SK-N-DZ (cell line): ENCODE data around the gene MEF2C.

Source experiments
- DNase-seq: peaks from one replicate; pipeline ENCODE4 v3.0.0-alpha.2; 2015; ENCODE audit warnings: low spot score

The MEF2C gene

DNA sequence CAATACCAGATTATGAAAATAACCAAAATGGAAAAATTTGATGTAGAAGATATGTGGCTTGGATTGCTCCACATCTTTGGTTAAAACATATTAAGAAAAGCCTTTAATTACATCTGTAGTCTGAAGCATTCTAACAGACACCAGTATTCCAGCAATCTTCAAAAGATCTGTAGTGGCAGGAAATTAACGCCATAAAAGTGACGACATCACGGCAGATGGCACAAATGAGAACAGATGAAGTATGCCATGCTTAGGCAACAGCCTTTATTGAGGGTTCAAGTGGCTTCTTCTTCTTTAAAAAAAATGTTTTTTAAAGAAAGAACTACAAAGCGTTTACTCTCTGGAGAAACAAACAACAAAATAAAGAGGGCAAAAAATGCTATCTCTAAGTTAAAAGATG lies 164.2 kb downstream of the MEF2C start:
- DNase-seq = no peak

GRCh38 chr5:88716101-88716500 lies 166.9 kb downstream of the MEF2C start:
- DNase-seq = no peak

- DNase-seq = no peak
Observed at GRCh38 chr5:88715503-88715902, 167.5 kb downstream of the MEF2C start.

DNA sequence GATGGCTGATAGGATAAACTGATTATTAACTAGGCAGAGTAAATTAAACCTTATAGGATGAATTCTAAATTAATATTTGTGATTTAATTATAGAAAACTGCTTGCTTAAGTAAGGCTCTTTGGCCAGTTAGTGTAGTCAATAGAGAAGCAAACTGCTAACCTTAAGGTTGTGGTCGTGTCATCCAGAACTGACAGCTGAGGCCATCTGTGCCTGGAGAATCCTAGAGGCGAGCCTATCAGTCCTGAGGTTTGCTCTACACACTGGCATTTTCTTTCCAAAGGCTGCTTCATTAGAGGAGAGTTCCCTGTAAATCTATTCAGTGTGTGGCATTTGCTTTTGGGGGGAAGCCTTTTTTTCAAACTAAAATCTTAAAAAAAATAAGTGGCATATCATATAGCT lies 169.2 kb downstream of the MEF2C start:
- no peak for DNase-seq

GRCh38 chr5:88708682-88709398 lies 174.1 kb downstream of the MEF2C start:
- DNase-seq = no peak

- DNase-seq = no peak
Observed at GRCh38 chr5:88708021-88708420, 175.0 kb downstream of the MEF2C start.

DNA sequence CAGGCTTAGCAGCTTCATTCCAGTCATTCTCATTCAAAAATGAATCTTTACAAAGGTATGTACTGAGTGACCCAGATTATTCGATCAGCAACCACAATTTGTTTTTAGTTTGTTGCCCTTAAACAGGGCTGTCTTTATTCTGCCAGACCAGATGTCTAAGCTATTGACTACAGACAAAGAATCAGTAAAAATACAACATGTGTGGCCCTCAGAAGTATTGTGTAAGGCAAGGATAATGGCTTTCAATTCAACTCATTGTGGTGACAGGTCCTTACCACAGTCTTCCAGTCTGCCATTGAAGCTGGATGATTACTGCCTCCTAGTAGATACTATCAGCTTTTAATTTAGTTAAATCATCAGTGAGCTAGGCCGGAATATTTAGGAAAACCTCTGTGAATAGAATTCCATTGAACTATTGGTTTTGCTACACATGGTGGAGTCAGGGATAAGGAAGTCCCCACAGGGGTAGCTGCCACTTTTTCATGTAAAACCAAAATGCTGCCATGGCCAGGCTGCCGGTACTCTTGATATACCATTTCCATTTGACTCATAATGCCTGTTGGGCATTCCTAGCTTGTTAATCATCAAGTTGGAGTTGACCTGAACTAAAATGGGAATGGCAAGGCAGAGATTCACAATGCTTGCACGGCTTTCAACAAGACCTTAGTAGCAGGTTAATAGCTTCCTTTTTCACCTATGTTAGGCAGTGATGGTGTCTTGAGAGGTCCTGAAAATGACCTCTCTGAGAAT lies 175.6 kb downstream of the MEF2C start:
- DNase-seq = no peak

- DNase-seq = no peak
Observed at GRCh38 chr5:88702332-88702731, 180.7 kb downstream of the MEF2C start.

GRCh38 chr5:88700121-88700520 lies 182.9 kb downstream of the MEF2C start:
- DNase-seq = no peak

DNA sequence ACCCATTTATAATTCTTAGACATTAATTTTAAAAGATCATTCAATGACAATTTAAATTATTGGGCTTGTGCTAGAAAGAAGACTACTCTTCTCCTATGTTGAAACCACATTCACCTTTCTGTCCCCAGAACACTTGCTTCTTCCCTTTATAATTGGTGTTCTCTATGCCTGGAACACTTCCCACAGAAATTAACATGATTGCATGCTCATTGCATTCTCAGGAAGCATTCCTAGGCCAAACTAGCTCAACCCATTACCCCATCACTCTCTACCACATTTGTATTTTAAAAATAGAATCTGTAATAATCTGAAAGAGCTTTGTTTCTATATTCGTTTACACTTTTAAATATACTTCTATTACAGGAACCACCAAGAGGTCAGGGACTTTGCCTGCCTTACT lies 184.7 kb downstream of the MEF2C start:
- DNase-seq = no peak

DNA sequence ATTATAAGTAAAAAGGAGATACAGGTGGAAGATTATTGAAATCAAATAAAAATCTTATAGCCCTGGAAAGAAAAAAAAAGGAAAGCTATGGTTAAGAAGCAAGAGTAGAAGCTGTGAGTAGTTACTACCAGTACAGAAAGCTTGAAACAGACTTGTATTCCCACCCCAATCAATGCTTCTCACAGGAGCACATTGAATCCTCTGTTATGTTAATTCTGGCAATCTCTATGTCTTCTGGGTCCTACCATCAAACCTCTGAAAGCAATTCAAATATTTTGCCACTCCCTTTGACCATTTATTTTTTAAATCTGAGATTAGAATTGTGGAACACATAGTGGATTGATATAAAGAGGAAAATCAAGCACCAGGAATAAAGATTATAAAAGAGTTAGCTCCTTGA lies 186.5 kb downstream of the MEF2C start:
- no peak for DNase-seq

GRCh38 chr5:88695931-88696330 lies 187.1 kb downstream of the MEF2C start:
- no peak for DNase-seq

- no peak for DNase-seq
Observed at GRCh38 chr5:88695232-88695631, 187.8 kb downstream of the MEF2C start.

GRCh38 chr5:88694023-88694679 lies 188.8 kb downstream of the MEF2C start:
- no peak for DNase-seq

DNA sequence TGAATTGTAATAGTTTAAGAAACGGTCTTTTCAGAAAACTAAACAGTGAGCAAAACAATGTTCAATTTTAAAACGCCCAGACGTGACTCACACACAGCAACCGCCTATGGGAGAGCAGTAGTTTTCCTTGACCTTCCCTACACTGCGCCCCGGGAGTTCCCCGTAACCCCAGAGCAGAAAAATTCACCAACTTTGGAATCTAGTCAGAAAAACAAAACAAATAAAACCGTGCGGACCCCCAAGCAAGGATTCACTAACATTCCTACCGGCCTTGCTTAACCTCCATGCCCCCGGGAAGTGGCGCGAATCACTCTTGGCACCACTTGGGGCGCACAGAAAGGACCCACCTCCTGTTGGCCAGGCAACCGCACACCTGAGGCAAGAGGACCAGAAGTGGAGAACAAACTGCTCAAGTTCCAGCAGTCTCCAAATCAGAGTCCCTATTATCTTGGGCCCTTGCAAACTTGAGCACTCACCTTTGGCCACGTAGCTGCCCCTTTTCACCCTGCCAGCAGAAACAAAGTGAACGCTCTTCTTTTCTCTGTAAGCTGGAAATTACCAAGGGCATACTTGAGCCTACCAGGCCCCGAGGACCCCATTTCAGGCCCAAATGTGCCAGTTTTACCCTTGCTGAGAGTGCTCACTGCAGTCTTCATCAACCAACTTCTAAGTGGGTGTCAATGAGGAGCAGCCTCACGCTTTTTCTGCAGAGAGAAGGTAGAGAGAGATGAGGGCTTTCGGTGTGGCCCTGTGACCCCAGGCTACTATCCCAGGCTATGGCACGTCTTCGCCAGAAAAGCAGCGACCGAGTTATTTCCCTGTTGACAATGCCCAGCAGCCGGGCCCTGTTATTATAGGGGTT lies 189.7 kb downstream of the MEF2C start:
- DNase-seq = no peak

DNA sequence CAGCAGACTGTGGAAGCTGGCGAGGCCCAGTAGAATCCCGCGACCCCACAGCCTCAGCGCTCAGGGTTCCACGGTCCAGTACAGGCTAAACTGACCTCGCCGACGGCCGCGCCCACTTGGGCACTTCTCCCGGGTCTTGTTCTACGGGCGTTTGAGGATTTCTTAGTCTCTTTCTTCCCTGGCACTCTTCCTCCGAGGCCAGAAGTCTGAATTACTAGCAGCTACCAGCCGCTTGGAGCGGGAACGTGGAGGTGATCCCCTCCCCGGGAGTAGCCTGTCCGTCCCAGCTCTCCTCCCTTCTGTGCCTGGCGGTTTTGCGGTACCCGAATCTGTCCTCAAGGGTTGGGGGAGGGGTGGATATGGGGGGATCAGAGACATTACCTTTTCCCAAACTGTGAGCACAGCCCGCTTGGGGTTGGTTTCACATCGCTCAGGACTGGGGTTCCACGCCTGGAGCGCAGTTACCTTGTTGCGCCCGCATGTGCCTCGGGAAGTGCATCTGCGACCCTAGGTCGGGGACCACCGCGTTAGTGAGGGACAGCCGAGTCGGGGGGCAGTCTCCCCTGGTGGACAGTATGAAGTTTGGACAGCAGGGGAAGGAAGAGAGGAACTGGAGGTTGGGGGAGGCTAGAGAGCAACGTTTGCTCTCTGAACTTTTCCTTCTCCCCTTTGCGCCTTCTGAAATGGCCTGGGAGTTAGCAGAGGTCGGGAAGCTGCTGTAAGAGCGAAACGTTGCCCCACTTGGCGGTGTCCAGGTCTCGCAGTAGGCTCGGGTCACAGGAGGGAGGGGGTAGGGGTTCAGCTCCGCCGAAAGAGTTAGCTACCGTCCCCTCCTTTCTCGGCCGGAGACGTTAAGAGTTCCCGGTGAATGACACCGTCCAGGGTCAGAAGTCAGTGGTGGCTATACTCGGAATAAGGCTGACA lies 190.8 kb downstream of the MEF2C start:
- DNase-seq = no peak

GRCh38 chr5:88691230-88691582 lies 191.8 kb downstream of the MEF2C start:
- no peak for DNase-seq

DNA sequence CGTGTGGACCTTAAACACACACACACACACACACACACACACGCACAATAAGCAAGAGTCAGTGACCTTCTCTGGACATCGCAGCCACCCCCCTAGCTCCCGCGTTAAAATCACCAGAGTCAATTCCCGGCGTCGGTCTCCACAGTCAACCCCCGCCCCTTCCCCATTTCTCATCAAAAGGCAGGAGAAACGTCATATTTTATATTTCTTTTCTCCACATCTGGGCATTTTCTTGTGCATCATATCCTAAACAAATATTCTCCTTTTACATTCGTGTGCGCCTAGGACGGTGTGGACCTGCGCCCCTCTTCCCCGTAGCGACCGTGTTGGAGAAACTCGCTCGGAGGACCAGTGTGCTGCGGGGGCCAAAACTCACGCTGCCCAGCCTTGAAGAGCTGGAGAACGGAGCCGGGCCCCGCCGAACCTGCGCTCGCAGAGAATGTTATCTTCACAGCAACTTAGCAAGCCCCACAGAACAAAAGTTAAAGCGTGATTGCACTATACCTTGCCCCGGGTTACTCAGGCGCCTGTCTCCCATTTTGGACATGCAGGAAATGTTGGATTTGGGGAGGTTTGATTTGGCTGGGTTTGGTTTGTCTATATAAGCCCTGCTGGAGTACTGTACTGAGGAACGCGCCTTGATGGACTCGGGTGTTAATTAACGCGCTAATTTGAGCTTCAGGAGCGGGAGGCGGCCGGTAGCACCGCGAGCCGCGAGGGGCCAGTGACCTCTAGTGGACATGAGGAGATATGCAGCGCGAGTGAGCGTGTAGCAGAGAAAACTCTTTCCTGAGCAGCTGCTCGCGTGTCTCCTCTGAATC lies 192.4 kb downstream of the MEF2C start:
- peak; percentile 55 for DNase-seq

DNA sequence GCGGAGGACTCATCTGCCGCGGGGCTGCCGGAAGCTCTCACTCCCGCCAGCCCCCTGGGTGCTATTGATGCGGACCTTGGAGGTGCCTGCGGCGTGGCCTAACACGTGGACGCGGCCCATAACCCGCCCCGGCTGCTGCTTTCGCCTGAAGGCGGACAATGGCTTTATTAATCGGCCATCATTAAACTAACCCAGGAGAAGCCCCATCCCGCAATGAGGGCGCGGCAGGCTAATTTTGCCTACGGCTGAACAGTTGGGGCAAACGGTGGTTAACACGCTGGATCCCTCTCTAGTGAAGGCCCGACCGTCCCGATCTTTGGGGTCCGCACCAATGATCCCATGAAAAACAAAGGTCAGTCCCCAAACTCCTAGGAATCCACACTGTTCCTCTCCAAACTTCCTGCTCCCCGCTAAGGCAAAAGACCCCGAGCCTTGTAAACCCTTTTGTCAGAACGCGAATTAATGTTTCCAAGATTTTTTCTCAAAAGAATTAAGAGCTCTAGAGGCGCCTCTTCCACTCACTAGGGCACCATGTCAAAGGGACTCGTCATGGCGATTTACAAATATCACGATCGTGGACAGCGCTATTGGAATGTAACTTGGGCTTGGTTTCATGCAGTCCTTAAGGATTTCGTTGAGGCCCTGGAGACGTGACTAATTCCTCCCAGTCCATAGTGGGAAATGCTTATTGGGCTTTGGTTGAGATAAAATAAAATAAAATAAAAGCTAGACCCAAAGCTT lies 193.1 kb downstream of the MEF2C start:
- DNase-seq = no peak
